LNCaP clone FGC (cell line): Measurements from ENCODE around the gene FAM9C.

Experiments used
- DNase-seq: peaks from one replicate; pipeline ENCODE4 v3.0.0-alpha.2; 2011; ENCODE audit warnings: low read depth
- H3K4me3 ChIP-seq: 2 replicates; pipeline ENCODE4 v1.5.1; 2011; ENCODE audit warnings: mild to moderate bottlenecking, low read depth, low read length, control low read depth
- CTCF ChIP-seq: IDR thresholded peaks from 2 replicates; pipeline ENCODE4 v1.5.1; 2012; ENCODE audit warnings: mild to moderate bottlenecking; ENCODE audit not compliant: control insufficient read depth, insufficient read depth; ENCODE audit errors: extremely low read depth

The FAM9C gene

DNA sequence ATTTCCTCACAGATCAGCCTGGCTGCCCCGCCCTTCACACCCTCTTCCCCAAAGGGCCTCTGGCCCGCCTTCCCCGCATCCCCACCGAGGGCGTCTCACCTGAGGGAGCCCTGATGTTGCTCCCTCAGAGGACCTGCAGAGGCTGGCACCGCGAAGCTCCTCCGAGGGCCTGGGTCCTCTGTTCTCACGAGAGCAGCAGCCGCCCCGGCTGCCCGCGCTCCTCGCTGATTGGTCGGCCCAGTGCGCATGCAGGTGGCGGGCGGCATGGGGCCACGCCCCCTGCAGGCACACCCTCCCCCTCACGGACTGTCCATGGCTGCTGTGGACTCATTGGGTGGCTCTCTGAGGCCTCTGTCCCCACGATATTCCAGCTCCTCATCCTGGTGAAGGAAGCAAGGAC is at the start of gene FAM9C:
FAM9C (minus strand) TSS at position 180 of the 400 bp plus-strand sequence. CDS start 831 bp downstream, outside the sequence.
- H3K4me3 ChIP-seq = no peak within 1 kb of the TSS
- no peak for DNase-seq
- no peak for TF ChIP-seq CTCF

GRCh38 chrX:13093529-13094140 is 49.2 kb upstream of the FAM9C start:
- DNase-seq = no peak
- H3K4me3 ChIP-seq = no peak overlapping the region
- no peak for TF ChIP-seq CTCF

DNA sequence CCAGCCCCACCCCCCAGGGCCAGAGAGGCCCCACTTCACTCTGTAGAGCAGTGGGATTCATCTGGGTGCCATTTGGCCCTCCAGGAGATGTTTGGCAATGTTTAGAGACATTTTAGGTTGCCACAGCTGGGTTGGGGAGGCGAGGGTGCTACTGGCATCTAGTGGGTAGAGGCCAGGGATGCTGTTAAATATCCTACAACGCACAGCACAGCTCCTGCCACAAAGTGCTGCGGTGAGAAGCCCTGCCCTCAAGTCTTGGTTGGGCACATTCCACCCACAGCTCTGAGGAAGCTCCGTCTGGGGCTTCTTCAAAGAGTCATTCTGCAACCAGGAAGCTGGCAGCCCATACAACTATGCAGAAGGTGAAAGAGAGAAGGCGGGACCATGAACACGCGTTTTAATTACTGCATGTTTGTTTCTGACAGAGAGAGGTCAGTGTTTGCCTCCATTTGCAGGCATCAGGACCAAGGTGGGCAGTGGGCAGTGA is 48.1 kb upstream of the FAM9C start:
- TF ChIP-seq CTCF = no peak
- no peak overlapping the region for H3K4me3 ChIP-seq
- no peak for DNase-seq

DNA sequence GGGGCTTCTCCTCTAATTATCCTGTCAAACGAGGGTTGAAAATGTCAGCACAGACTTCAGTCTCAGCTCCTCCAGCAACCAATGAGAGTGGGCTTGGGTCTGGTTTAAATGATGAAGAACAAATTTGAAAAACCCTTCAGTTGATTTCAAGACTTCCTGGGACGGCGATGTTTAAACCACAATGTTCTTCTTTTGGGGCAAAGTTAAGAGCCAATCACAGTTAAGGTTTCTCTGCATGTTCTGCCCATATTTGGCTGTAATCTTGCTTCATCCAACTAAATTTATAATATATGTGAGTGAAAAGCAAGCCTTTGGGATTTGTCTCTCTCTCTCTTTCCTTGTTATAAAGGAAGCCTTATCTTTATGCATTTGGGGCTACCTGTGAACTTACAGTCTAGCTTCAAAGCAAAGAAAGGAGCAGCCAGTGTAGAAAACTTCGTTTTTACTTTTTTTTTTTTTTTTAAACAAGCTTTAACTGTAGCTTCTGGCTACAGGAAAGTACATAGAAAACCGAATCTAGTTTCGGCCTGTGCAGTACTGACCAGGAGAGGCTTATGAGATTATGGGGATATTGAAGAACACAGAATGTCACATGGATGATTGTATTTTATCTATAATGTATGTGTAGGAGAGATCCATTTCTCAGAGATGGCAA is 46.8 kb upstream of the FAM9C start:
- no peak for DNase-seq
- TF ChIP-seq CTCF = no peak
- H3K4me3 ChIP-seq = no peak overlapping the region

DNA sequence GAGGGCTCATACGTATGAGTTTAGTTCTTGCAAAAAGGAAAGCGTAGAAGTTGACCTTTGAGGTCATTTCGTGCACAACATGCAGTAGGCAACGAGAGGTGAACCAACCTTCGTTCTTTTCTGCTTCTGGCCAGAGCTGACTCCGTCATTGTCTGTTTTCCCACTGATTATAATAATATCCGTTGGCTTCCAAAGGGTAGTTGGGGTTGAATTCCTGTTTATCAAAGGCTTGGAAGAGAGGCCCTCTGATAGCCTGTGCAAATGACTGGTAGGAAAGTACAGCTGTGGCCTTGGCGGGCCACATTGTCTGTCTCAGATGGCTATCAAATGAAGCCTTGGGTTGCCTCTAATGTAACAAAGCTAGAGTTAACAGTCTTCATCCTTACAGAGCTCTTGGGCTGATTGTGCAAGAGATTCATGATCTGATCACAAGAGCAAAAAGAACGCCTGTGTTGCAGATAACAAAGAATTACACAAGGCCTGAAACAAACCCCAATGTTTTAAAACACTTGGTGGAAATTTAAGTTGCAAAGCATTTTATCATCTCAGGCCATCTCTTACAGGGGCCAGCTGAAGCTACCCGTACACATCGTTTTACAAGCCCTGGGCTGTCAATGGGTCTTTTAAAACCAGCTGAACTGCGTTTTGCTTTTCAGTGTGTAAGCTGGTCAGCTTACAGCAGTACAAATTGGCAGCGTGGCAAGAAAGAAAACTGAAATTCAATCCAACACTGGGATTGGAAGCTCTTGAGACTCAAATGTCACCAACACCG is 46.1 kb upstream of the FAM9C start:
- no peak overlapping the region for H3K4me3 ChIP-seq
- no peak for DNase-seq
- TF ChIP-seq CTCF = no peak

- no peak for DNase-seq
- no peak overlapping the region for H3K4me3 ChIP-seq
- no peak for TF ChIP-seq CTCF
These were observed 45.6 kb upstream of the FAM9C start for GRCh38 chrX:13090027-13090338.

DNA sequence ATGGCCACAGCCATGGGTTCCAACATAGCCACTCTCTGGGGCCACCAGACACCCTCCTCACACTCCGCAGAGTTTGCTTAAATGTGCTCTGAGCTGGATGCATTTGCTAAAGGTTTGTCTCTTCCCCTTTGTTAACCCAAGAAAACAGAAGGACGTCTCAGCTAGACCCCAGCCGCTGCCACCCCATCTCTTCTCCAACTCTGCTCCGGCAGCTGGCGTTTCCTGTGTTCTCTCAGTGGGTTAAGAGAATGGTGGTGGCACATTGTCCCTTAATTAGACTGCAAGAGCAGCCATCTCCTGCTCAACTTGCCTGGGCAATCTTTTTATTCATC is 43.7 kb upstream of the FAM9C start:
- no peak for TF ChIP-seq CTCF
- no peak for DNase-seq

More for the DNA sequence above, 43.7 kb upstream of the FAM9C start:
- no peak overlapping the region for H3K4me3 ChIP-seq
